ENCODE data around the gene CCNT1. TPM values are rescaled to one million over a fixed set of nuclear protein-coding genes. Genes with fewer than 3 reads are reported as not detected.

The CCNT1 gene
- total and polyA plus RNA-seq, 2 experiments from 2014 or later = 12.8 to 33.6 TPM

- Mint-ChIP-seq H3K4me3 (no peak overlapping the region), H3K4me1 (peaks cover 4% of the 10 kb centered on the region), H3K27me3 (ENCODE audit: insufficient read depth, low read depth, poor library complexity) (peaks cover 7% of the 10 kb centered on the region), H3K27ac (no peak overlapping the region), H3K9me3 (peaks cover 2% of the 10 kb centered on the region; the same call in 1 of the 3 replicates), H3K36me3 (ENCODE audit: low read depth) (no peaks in the 10 kb centered on the region)
- no peak for DNase-seq (ENCODE audit: low spot score)
- Histone ChIP-seq H3K9me2 (ENCODE audit: insufficient read depth) (0 out of 2 replicates have a peak, but pooled peaks cover 5% of the 10 kb centered on the region), H3K27ac (ENCODE audit: low read depth) (no peak overlapping the region), H3F3A (replicated peaks; ENCODE audit: low read depth) (no peaks in the 10 kb centered on the region), H3K27me3 (ENCODE audit: insufficient read depth) (no peaks in the 10 kb centered on the region), H3K36me3 (ENCODE audit: insufficient read depth) (no peaks in the 10 kb centered on the region), H2AFZ (no peak overlapping the region; the same call in 1 of the 2 replicates), H3K4me3 (no peak overlapping the region), H3K79me2 (replicated peaks; ENCODE audit: insufficient read depth) (no peaks in the 10 kb centered on the region), H3K4me2 (no peak overlapping the region), H3K4me1 (ENCODE audit: insufficient read depth) (no peaks in the 10 kb centered on the region), H4K20me1 (replicated peaks; ENCODE audit: insufficient read depth) (no peaks in the 10 kb centered on the region)
- no peak for ATAC-seq
- TF ChIP-seq EZH2 (IDR thresholded peaks at IDR 0.05; ENCODE audit: low read depth, unreplicated experiment) = no peak
- no peak for TF ChIP-seq ZNF331 (CRISPR knock-in tag; IDR thresholded peaks at IDR 0.05; ENCODE audit: low read depth)
- no peak for TF ChIP-seq CREB1 (CRISPR knock-in tag; IDR thresholded peaks at IDR 0.05; ENCODE audit: low read depth)
- TF ChIP-seq, protein P1, sequence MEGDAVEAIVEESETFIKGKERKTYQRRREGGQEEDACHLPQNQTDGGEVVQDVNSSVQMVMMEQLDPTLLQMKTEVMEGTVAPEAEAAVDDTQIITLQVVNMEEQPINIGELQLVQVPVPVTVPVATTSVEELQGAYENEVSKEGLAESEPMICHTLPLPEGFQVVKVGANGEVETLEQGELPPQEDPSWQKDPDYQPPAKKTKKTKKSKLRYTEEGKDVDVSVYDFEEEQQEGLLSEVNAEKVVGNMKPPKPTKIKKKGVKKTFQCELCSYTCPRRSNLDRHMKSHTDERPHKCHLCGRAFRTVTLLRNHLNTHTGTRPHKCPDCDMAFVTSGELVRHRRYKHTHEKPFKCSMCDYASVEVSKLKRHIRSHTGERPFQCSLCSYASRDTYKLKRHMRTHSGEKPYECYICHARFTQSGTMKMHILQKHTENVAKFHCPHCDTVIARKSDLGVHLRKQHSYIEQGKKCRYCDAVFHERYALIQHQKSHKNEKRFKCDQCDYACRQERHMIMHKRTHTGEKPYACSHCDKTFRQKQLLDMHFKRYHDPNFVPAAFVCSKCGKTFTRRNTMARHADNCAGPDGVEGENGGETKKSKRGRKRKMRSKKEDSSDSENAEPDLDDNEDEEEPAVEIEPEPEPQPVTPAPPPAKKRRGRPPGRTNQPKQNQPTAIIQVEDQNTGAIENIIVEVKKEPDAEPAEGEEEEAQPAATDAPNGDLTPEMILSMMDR (conservative IDR thresholded peaks at IDR 0.05; ENCODE audit: low read depth in 2 of 2) = no peak
- TF ChIP-seq, protein P2, sequence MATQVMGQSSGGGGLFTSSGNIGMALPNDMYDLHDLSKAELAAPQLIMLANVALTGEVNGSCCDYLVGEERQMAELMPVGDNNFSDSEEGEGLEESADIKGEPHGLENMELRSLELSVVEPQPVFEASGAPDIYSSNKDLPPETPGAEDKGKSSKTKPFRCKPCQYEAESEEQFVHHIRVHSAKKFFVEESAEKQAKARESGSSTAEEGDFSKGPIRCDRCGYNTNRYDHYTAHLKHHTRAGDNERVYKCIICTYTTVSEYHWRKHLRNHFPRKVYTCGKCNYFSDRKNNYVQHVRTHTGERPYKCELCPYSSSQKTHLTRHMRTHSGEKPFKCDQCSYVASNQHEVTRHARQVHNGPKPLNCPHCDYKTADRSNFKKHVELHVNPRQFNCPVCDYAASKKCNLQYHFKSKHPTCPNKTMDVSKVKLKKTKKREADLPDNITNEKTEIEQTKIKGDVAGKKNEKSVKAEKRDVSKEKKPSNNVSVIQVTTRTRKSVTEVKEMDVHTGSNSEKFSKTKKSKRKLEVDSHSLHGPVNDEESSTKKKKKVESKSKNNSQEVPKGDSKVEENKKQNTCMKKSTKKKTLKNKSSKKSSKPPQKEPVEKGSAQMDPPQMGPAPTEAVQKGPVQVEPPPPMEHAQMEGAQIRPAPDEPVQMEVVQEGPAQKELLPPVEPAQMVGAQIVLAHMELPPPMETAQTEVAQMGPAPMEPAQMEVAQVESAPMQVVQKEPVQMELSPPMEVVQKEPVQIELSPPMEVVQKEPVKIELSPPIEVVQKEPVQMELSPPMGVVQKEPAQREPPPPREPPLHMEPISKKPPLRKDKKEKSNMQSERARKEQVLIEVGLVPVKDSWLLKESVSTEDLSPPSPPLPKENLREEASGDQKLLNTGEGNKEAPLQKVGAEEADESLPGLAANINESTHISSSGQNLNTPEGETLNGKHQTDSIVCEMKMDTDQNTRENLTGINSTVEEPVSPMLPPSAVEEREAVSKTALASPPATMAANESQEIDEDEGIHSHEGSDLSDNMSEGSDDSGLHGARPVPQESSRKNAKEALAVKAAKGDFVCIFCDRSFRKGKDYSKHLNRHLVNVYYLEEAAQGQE (IDR thresholded peaks at IDR 0.05; ENCODE audit: unreplicated experiment) = no peak
- no peak for TF ChIP-seq POLR2AphosphoS5 (IDR thresholded peaks at IDR 0.05; ENCODE audit: low read depth)
- no peak for TF ChIP-seq STAT1 (IDR thresholded peaks at IDR 0.05; ENCODE audit: unreplicated experiment)
- no peak for TF ChIP-seq ZNF114 (CRISPR knock-in tag; IDR thresholded peaks at IDR 0.05)
- TF ChIP-seq, protein P3, sequence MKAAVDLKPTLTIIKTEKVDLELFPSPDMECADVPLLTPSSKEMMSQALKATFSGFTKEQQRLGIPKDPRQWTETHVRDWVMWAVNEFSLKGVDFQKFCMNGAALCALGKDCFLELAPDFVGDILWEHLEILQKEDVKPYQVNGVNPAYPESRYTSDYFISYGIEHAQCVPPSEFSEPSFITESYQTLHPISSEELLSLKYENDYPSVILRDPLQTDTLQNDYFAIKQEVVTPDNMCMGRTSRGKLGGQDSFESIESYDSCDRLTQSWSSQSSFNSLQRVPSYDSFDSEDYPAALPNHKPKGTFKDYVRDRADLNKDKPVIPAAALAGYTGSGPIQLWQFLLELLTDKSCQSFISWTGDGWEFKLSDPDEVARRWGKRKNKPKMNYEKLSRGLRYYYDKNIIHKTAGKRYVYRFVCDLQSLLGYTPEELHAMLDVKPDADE (IDR thresholded peaks at IDR 0.05) = no peak
- no peak for TF ChIP-seq JUNB (IDR thresholded peaks at IDR 0.05; ENCODE audit: unreplicated experiment)
- no peak for TF ChIP-seq ZNF462 (CRISPR knock-in tag; IDR thresholded peaks at IDR 0.05)
- TF ChIP-seq EZH2phosphoT487 (IDR thresholded peaks at IDR 0.05; ENCODE audit: unreplicated experiment) = no peak
- no peak for TF ChIP-seq NANOG (IDR thresholded peaks at IDR 0.05; ENCODE audit: borderline replicate concordance)
Observed at GRCh38 chr12:48728807-48729206, 12.3 kb upstream of the CCNT1 start.

Data from GM23338 (cell line).